Measurements from ENCODE around the gene PEX14. TPM values are rescaled to one million over a fixed set of nuclear protein-coding genes. Genes with fewer than 3 reads are reported as not detected.

The PEX14 gene
- total and polyA plus RNA-seq, 9 of the 15 experiments (the other 6 are each of a cell fraction or from before 2014, with no cell fraction given): 2.6 to 45.7 (median 22.7) TPM

- TF ChIP-seq ZFP36 (IDR thresholded peaks at IDR 0.05; ENCODE audit: low read depth, low read length, partially characterized antibody): no peak
- TF ChIP-seq SIN3A (IDR thresholded peaks at IDR 0.05; ENCODE audit: borderline replicate concordance in 2 of 2, control insufficient read depth in 1 of 2, low read depth in 2 of 2, low read length in 2 of 2): peak; percentile 87 to 95
- TF ChIP-seq ZNF175 (CRISPR knock-in tag; IDR thresholded peaks at IDR 0.05; ENCODE audit: low read depth): peak; percentile 94
- no peak for TF ChIP-seq CHD7 (IDR thresholded peaks at IDR 0.05; ENCODE audit: low read depth, low read length)
- no peak for TF ChIP-seq CREBBP (IDR thresholded peaks at IDR 0.05; ENCODE audit: low read depth, low read length)
- 0 out of 2 replicates have a peak, but pooled peaks have one; percentile 19 for TF ChIP-seq MAFG (tag; conservative IDR thresholded peaks at IDR 0.05)
- TF ChIP-seq PML (IDR thresholded peaks at IDR 0.05; ENCODE audit: low read length): peak; percentile 65; the same call in 1 of the 2 replicates
- TF ChIP-seq RAD51 (IDR thresholded peaks at IDR 0.05; ENCODE audit: borderline replicate concordance, low read depth): peak; percentile 97
- peak in 1 of 2 experiments; percentile 90; a peak in 1 of 3 replicates for TF ChIP-seq CBX3 (IDR thresholded peaks at IDR 0.05; ENCODE audit: borderline replicate concordance in 1 of 2, low read length in 2 of 2)
- TF ChIP-seq ZBTB11 (CRISPR knock-in tag; IDR thresholded peaks at IDR 0.05): peak in 1 of 3 experiments; percentile 93; a peak in 2 of 6 replicates
These were observed 2.3 kb upstream of the PEX14 start, which contains the start of gene DFFA (continued) for GRCh38 chr1:10472220-10473144.
